H9 (cell line): ENCODE data around the gene NEURL2. TPM values are rescaled to one million over a fixed set of nuclear protein-coding genes. Genes with fewer than 3 reads are reported as not detected.

ENCODE experiments used
- DNase-seq: peaks from one replicate; pipeline ENCODE4 v3.0.0-alpha.2; 2017
- H2AFZ ChIP-seq: one replicate; pipeline ENCODE4 v1.6.1; 2013; ENCODE audit warnings: mild to moderate bottlenecking, low read length, control low read depth, moderate library complexity
- H2AK5ac ChIP-seq: 2 replicates; pipeline ENCODE4 v1.6.1; 2013; ENCODE audit warnings: low read length, control low read depth, mixed read lengths; ENCODE audit not compliant: insufficient read length
- H2BK120ac ChIP-seq: one replicate; pipeline ENCODE4 v1.6.1; 2013; ENCODE audit warnings: low read depth, mild to moderate bottlenecking, low read length, control low read depth, inconsistent platforms; ENCODE audit not compliant: poor library complexity, severe bottlenecking
- H2BK12ac ChIP-seq: 2 replicates; pipeline ENCODE4 v1.6.1; 2013; ENCODE audit warnings: low read length, control low read depth, mixed read lengths, low read depth; ENCODE audit not compliant: insufficient read length
- H2BK15ac ChIP-seq: 2 replicates; pipeline ENCODE4 v1.6.1; 2013; ENCODE audit warnings: low read depth, low read length, control low read depth
- H2BK20ac ChIP-seq: one replicate; pipeline ENCODE4 v1.6.1; 2013; ENCODE audit warnings: low read depth, mild to moderate bottlenecking, low read length, control low read depth, inconsistent platforms; ENCODE audit not compliant: poor library complexity, severe bottlenecking
- H2BK5ac ChIP-seq: 2 replicates; pipeline ENCODE4 v1.6.1; 2013; ENCODE audit warnings: low read length, control low read depth, mixed read lengths; ENCODE audit not compliant: insufficient read length
- H3K14ac ChIP-seq: 2 replicates; pipeline ENCODE4 v1.6.1; 2013; ENCODE audit warnings: low read length, control low read depth; ENCODE audit not compliant: insufficient read depth
- H3K18ac ChIP-seq: 2 replicates; pipeline ENCODE4 v1.6.1; 2013; ENCODE audit warnings: low read depth, mild to moderate bottlenecking, mixed read lengths, low read length, control low read depth; ENCODE audit not compliant: insufficient read length
- H3K23ac ChIP-seq: 2 replicates; pipeline ENCODE4 v1.6.1; 2013; ENCODE audit warnings: low read length, control low read depth, mixed read lengths, low read depth; ENCODE audit not compliant: insufficient read length
- H3K23me2 ChIP-seq: 2 replicates; pipeline ENCODE4 v1.6.1; 2013; ENCODE audit warnings: low read depth, mild to moderate bottlenecking, mixed read lengths, low read length, control low read depth; ENCODE audit not compliant: insufficient read length, poor library complexity, severe bottlenecking
- H3K27ac ChIP-seq: 2 replicates; pipeline ENCODE4 v1.5.1; 2013; ENCODE audit warnings: low read length, control low read depth, mixed read lengths, low read depth; ENCODE audit not compliant: insufficient read length
- H3K27me3 ChIP-seq: 2 replicates; pipeline ENCODE4 v1.6.1; 2013; ENCODE audit warnings: low read length, control low read depth, inconsistent platforms; ENCODE audit not compliant: insufficient read depth
- H3K4ac ChIP-seq: 2 replicates; pipeline ENCODE4 v1.6.1; 2013; ENCODE audit warnings: low read depth, mild to moderate bottlenecking, control low read depth, inconsistent platforms, low read length, moderate library complexity
- H3K4me1 ChIP-seq: 2 replicates; pipeline ENCODE4 v1.6.1; 2013; ENCODE audit warnings: low read length, control low read depth, inconsistent platforms; ENCODE audit not compliant: insufficient read depth
- H3K4me2 ChIP-seq: 2 replicates; pipeline ENCODE4 v1.6.1; 2013; ENCODE audit warnings: low read length, control low read depth, mixed read lengths; ENCODE audit not compliant: insufficient read length, insufficient read depth
- H3K56ac ChIP-seq: 2 replicates; pipeline ENCODE4 v1.6.1; 2013; ENCODE audit warnings: low read depth, mild to moderate bottlenecking, mixed read lengths, low read length, control low read depth; ENCODE audit not compliant: insufficient read length
- H3K79me1 ChIP-seq: 2 replicates; pipeline ENCODE4 v1.6.1; 2013; ENCODE audit warnings: low read depth, mild to moderate bottlenecking, moderate library complexity, low read length, control low read depth, inconsistent platforms; ENCODE audit not compliant: insufficient read depth, poor library complexity, severe bottlenecking
- H3K79me2 ChIP-seq: 2 replicates; pipeline ENCODE4 v1.6.1; 2013; ENCODE audit warnings: low read length, control low read depth, inconsistent platforms; ENCODE audit not compliant: insufficient read depth
- H3K9ac ChIP-seq: 2 replicates; pipeline ENCODE4 v1.6.1; 2013; ENCODE audit warnings: low read length, control low read depth, mixed read lengths; ENCODE audit not compliant: insufficient read length; ENCODE audit errors: extremely low read depth
- H3K9me3 ChIP-seq: one replicate; pipeline ENCODE4 v1.6.1; 2013; ENCODE audit warnings: low read depth, low read length, inconsistent platforms; ENCODE audit not compliant: control insufficient read depth
- H3T11ph ChIP-seq: one replicate; pipeline ENCODE4 v1.6.1; 2013; ENCODE audit warnings: mild to moderate bottlenecking, low read length, control low read depth, inconsistent platforms
- H4K20me1 ChIP-seq: one replicate; pipeline ENCODE4 v1.6.1; 2013; ENCODE audit not compliant: control insufficient read depth, insufficient read length, insufficient read depth
- H4K5ac ChIP-seq: 2 replicates; pipeline ENCODE4 v1.6.1; 2013; ENCODE audit warnings: low read depth, mild to moderate bottlenecking, mixed read lengths, low read length, control low read depth; ENCODE audit not compliant: insufficient read length
- H4K8ac ChIP-seq: replicated peaks from 2 replicates; pipeline ENCODE4 v1.6.1; 2013; ENCODE audit warnings: low read length, control low read depth, mixed read lengths, low read depth; ENCODE audit not compliant: insufficient read length
- H4K91ac ChIP-seq: 2 replicates; pipeline ENCODE4 v1.6.1; 2013; ENCODE audit warnings: low read depth, mild to moderate bottlenecking, moderate library complexity, mixed read lengths, low read length, control low read depth; ENCODE audit not compliant: insufficient read length
- H3K27ac Mint-ChIP-seq, 3 experiments: 2 replicates in 2 of 3; 3 replicates in 1 of 3; pipeline ENCODE4 v1.8.0; 2020 to 2021; ENCODE audit warnings: mixed read lengths in 3 of 3, mild to moderate bottlenecking in 1 of 3, moderate library complexity in 1 of 3
- H3K27me3 Mint-ChIP-seq: 2 replicates; pipeline ENCODE4 v1.8.0; 2021; ENCODE audit warnings: low read depth, mild to moderate bottlenecking, moderate library complexity, mixed read lengths
- H3K36me3 Mint-ChIP-seq, 3 experiments: 2 replicates in 2 of 3; 3 replicates in 1 of 3; pipeline ENCODE4 v1.8.0; 2020 to 2021; ENCODE audit warnings: low read depth in 3 of 3, mixed read lengths in 3 of 3; ENCODE audit not compliant: insufficient read depth in 1 of 3
- H3K4me1 Mint-ChIP-seq, 2 experiments: 2 replicates each; pipeline ENCODE4 v1.8.0; 2020; ENCODE audit warnings: mixed read lengths in 2 of 2
- H3K4me3 Mint-ChIP-seq, 2 experiments: 2 replicates in 1 of 2; 3 replicates in 1 of 2; pipeline ENCODE4 v1.8.0; 2020 to 2021; ENCODE audit warnings: mild to moderate bottlenecking in 2 of 2, mixed read lengths in 2 of 2, moderate library complexity in 1 of 2
- H3K9me3 Mint-ChIP-seq, 2 experiments: 2 replicates in 1 of 2; 3 replicates in 1 of 2; pipeline ENCODE4 v1.8.0; 2020; ENCODE audit warnings: mild to moderate bottlenecking in 2 of 2, mixed read lengths in 2 of 2, moderate library complexity in 1 of 2
- CTCF ChIP-seq: fragments of 200-600 bp; sonication (generic); conservative IDR thresholded peaks from 3 replicates; pipeline ENCODE4 v1.8.0; 2021; ENCODE audit warnings: antibody characterized with exemption, mild to moderate bottlenecking
- WGBS: extraction: QIAGEN DNeasy Blood & Tissue Kit; methylation state at CpG from one replicate; pipeline ENCODE4 v1.1.7; 2013; ENCODE audit warnings: missing lambda C conversion rate, low lambda C conversion rate, mixed read lengths; ENCODE audit not compliant: insufficient read length; ENCODE audit errors: extremely low coverage; 5-methylcytosine and 5-hydroxymethylcytosine counted together
- total RNA-seq: library from RNA; stranded (reverse); gene quantifications from 2 replicates; pipeline ENCODE4 v1.2.1, GENCODE V29; 2021

Gene NEURL2
- total RNA-seq, 1 experiment from 2014 or later: 5.4 TPM

DNA sequence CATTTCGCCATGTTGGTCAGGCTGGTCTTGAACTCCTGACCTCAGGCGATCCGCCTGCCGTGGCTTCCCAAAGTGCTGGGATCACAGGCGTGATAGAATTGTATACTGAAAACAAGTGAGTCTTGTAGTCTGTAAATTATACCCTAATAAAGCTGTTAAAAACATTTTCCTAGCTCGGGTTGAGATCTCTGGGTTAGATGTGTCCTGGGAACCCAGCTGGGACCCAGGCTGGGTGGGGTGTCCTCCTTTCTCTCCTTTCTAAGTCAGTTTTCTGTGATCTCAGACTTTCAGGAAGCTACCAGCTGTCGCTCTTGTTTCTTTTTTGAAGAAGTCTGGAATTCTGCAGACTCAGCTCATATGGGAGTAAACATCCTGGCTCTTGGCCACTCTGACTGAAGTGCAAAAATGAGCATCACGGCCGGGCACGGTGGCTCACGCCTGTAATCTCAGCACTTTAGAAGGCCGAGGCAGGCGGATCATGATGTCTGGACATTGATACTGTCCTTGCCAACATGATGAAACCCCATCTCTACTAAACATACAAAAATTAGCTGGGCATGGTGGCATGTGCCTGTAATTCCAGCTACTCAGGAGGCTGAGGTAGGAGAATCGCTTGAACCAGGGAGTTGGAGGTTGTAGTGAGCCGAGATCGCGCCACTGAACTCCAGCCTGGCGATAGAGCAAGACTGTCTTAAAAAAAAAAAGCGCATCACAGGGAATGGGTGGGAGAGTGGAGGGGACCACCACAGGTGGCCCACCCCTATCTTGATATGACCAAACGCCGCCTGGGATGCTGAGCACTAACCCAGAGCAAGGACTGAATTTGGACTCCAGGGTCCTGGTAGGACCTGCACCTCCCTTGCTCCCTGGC, 33.6 kb upstream of the NEURL2 start:
- Histone ChIP-seq H2AK5ac (no peak overlapping the region), H2BK12ac (no peak overlapping the region), H2BK20ac (no peak overlapping the region), H3K27ac (no peak overlapping the region), H3K4me1 (no peaks in the 10 kb centered on the region), H2BK120ac (no peak overlapping the region), H2BK15ac (no peak overlapping the region), H2AFZ (no peak overlapping the region), H3K79me2 (no peaks in the 10 kb centered on the region), H3K27me3 (no peaks in the 10 kb centered on the region), H2BK5ac (no peak overlapping the region), H3K56ac (no peak overlapping the region), H3K9ac (no peak overlapping the region), H3K23me2 (no peaks in the 10 kb centered on the region), H4K5ac (no peak overlapping the region), H3K23ac (no peak overlapping the region), H4K8ac (no peak overlapping the region), H3K14ac (no peak overlapping the region; the same call in 1 of the 2 replicates), H4K20me1 (no peaks in the 10 kb centered on the region), H3K18ac (no peak overlapping the region), H3T11ph (no peak overlapping the region), H3K4ac (no peak overlapping the region), H3K79me1 (no peaks in the 10 kb centered on the region), H3K9me3 (no peaks in the 10 kb centered on the region), H4K91ac (no peak overlapping the region), H3K4me2 (no peak overlapping the region)
- no peak for DNase-seq
- peaks cover 4% of the 10 kb centered on the region for H3K27me3 Mint-ChIP-seq
- H3K36me3 Mint-ChIP-seq: no peaks in the 10 kb centered on the region
- TF ChIP-seq CTCF: no peak
- H3K9me3 Mint-ChIP-seq: no peaks in the 10 kb centered on the region
- no CpG with 5 or more reads among the region's 21 CpGs for WGBS
- H3K4me3 Mint-ChIP-seq: no peak overlapping the region
- no peak overlapping the region for H3K27ac Mint-ChIP-seq
- H3K4me1 Mint-ChIP-seq: peaks cover 14 to 28% of the 10 kb centered on the region in 2 experiments
